Gastrocnemius medialis (tissue), 4 donors: Measurements from ENCODE around the gene HSD17B14. TPM values are rescaled to one million over a fixed set of nuclear protein-coding genes. Genes with fewer than 3 reads are reported as not detected.

ENCODE experiments used
- ATAC-seq, 2 donors: fragments of 150-250 bp; one replicate each; pipeline ENCODE4 v1.9.1; 2016
- DNase-seq, 2 donors: peaks; one replicate each; pipeline ENCODE4 v3.0.0-alpha.2; 2019
- H3K27ac ChIP-seq, 4 donors: fragments of 200-600 bp; sonication (generic); 1 replicate in 1 of 4; 2 replicates in 3 of 4; pipeline ENCODE4 v1.5.1; 2016 to 2018; ENCODE audit warnings: mild to moderate bottlenecking in 2 of 4, moderate library complexity in 1 of 4
- H3K27me3 ChIP-seq, 3 donors: fragments of 200-600 bp; sonication (generic) in 2 of 3; 1 replicate in 1 of 3; 2 replicates in 2 of 3; pipeline versions ENCODE4 v1.5.1 to v1.6.0; 2016 to 2019; ENCODE audit warnings: mild to moderate bottlenecking in 1 of 3, moderate library complexity in 1 of 3
- H3K36me3 ChIP-seq, 2 donors: fragments of 200-600 bp; sonication (generic) in 1 of 2; one replicate each; pipeline ENCODE4 v1.5.1; 2017 to 2018
- H3K4me1 ChIP-seq, 2 donors: fragments of 200-600 bp; sonication (generic) in 1 of 2; one replicate each; pipeline ENCODE4 v1.5.1; 2016 to 2017; ENCODE audit warnings: mild to moderate bottlenecking in 2 of 2
- H3K4me3 ChIP-seq, 4 donors: fragments of 200-600 bp; sonication (generic) in 3 of 4; 1 replicate in 1 of 4; 2 replicates in 3 of 4; pipeline ENCODE4 v1.5.1; 2016 to 2019; ENCODE audit warnings: mild to moderate bottlenecking in 2 of 4
- H3K9me3 ChIP-seq, 3 donors: fragments of 200-600 bp; sonication (generic) in 2 of 3; 1 replicate in 1 of 3; 2 replicates in 2 of 3; pipeline ENCODE4 v1.5.1; 2016 to 2019
- CTCF ChIP-seq, 5 experiments: fragments of 450-650 bp in 3 of 5; fragments of 200-600 bp in 2 of 5; sonication (generic) in 2 of 5; IDR thresholded peaks in 4 of 5; conservative IDR thresholded peaks in 1 of 5; 1 replicate in 4 of 5; 2 replicates in 1 of 5; pipeline ENCODE4 v1.5.1; 2016 to 2019; ENCODE audit warnings: antibody characterized with exemption in 5 of 5, mild to moderate bottlenecking in 3 of 5, moderate library complexity in 3 of 5
- POLR2A ChIP-seq, 2 donors: fragments of 450-650 bp; IDR thresholded peaks; one replicate each; pipeline ENCODE4 v1.6.1; 2017; ENCODE audit warnings: antibody characterized with exemption in 2 of 2, mild to moderate bottlenecking in 2 of 2, moderate library complexity in 2 of 2
- in situ Hi-C, 4 donors: fragments of 200-750 bp; cut with MboI; loops; one replicate each; pipeline versions ENCODE4 v1.15.0 to v1.8.0; 2017; ENCODE audit warnings: low sequenced_read_pairs in 4 of 4
- intact Hi-C: fragments of 100-400 bp; cut with DNase I; formaldehyde crosslinking; loops from one replicate; pipeline ENCODE4 v1.15.1; 2023; ENCODE audit warnings: low total_unique reads
- total RNA-seq, 4 donors: library from RNA; depleted of rRNA; stranded (reverse); fragments of >200 nt; gene quantifications; one replicate each; pipeline versions ENCODE4 v1.1.0 to v1.2.3, GENCODE V29; 2016

Gene HSD17B14
- total RNA-seq, 4 donors from 2014 or later: 1.2 to 1.9 (median 1.7) TPM; not detected in 1

- Histone ChIP-seq H3K27ac (no peak overlapping the region), H3K9me3 (no peaks in the 10 kb centered on the region), H3K36me3 (no peaks in the 10 kb centered on the region), H3K27me3 (no peaks in the 10 kb centered on the region), H3K4me3 (no peak overlapping the region), H3K4me1 (no peaks in the 10 kb centered on the region)
- TF ChIP-seq POLR2A (IDR thresholded peaks at IDR 0.05): no peak
- TF ChIP-seq CTCF (IDR thresholded peaks at IDR 0.05 in 4 of 5, conservative IDR thresholded peaks at IDR 0.05 in 1 of 5): peak in 1 of 5 experiments; percentile 19
- in situ Hi-C loops: no loop called here
- ATAC-seq: no peak
- no peak for DNase-seq
- intact Hi-C loops: no loop called here
Measured at GRCh38 chr19:48826606-48827020, 9.7 kb downstream of the HSD17B14 start.

DNA sequence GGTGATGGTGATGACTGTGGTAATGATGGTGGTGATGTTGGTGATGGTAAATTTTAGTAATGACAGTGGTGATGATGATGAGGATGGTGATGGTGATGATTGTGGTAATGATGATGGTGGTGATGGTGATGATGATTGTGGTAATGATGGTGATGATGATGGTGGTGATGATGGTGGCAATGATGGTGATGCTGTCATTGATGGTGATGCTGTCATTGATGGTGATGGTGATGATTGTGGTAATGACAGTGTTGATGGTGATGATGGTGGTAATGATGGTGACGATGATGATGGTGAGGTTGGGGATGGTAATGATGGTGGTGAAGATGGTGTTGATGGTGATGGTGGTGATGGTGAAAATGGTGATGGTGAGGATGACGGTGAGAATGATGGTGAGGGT lies 13.8 kb downstream of the HSD17B14 start:
- no peaks in the 10 kb centered on the region for H3K36me3 ChIP-seq
- TF ChIP-seq CTCF (IDR thresholded peaks at IDR 0.05 in 4 of 5, conservative IDR thresholded peaks at IDR 0.05 in 1 of 5): no peak
- TF ChIP-seq POLR2A (IDR thresholded peaks at IDR 0.05): no peak
- no peak for ATAC-seq
- in situ Hi-C loops (no loop called here), intact Hi-C loops (no loop called here)
- H3K4me3 ChIP-seq: no peak overlapping the region
- H3K4me1 ChIP-seq: peaks cover 16% of the 10 kb centered on the region in 2 donors
- H3K27me3 ChIP-seq: no peaks in the 10 kb centered on the region
- no peaks in the 10 kb centered on the region for H3K9me3 ChIP-seq
- no peak overlapping the region for H3K27ac ChIP-seq
- DNase-seq: no peak

DNA sequence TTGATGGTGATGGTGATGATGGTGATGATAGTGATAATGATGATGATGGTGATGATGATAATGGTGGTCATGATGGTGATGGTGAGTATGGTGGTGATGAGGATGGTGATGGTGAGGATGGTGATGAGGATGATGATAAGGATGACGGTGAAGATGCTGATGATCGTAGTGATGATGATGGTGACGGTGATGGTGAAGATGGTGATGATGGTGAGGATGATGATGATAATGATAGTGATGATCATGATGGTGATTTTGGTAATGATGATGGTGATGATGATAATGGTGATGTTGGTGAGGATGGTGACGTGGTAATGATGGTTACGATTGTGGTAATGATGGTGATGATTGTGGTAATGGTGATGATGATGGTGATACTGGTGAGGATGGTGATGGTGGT lies 14.7 kb downstream of the HSD17B14 start:
- intact Hi-C loops (no loop called here), in situ Hi-C loops (no loop called here)
- H3K27me3 ChIP-seq: no peaks in the 10 kb centered on the region
- peaks cover 16 to 23% of the 10 kb centered on the region in 2 donors for H3K4me1 ChIP-seq
- ATAC-seq (no peak), DNase-seq (no peak)
- TF ChIP-seq CTCF (IDR thresholded peaks at IDR 0.05 in 4 of 5, conservative IDR thresholded peaks at IDR 0.05 in 1 of 5) (no peak), POLR2A (IDR thresholded peaks at IDR 0.05) (no peak)
- H3K4me3 ChIP-seq: no peak overlapping the region
- H3K9me3 ChIP-seq: no peaks in the 10 kb centered on the region
- H3K27ac ChIP-seq: no peak overlapping the region
- no peaks in the 10 kb centered on the region for H3K36me3 ChIP-seq

DNA sequence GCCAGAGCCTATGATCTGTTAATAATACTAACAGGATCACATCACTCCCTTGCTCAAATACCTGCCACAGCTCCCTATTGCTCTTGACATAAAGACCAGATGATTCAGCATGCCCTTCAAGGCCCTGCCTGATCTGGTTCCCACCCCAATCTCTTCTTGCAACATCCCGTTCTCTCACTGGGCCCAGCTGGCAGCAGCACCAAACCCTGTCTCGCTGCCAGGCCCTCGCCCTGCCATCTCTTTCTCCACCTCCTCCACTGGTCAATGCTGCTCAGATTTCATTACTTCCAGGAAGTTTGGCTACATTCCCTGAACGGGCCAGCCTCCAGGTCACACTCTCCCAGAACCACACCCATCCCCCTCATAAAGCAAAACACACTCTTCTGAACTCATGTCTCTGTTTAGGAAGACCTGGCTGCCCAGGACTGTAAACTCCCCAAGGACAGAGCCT lies 16.9 kb downstream of the HSD17B14 start:
- H3K4me1 ChIP-seq: peaks cover 32 to 38% of the 10 kb centered on the region in 2 donors
- H3K36me3 ChIP-seq: no peaks in the 10 kb centered on the region
- ATAC-seq (peak; percentile 88), DNase-seq (peak; percentile 93 to 99)
- in situ Hi-C loops: no loop called here
- no peak overlapping the region for H3K4me3 ChIP-seq
- no peaks in the 10 kb centered on the region for H3K27me3 ChIP-seq
- intact Hi-C loops: loop anchor here (1.0 to 2.0 kb wide), 2 partner anchors 8 to 47 kb away; partner anchors contain the start of gene BCAT2
- H3K9me3 ChIP-seq: no peaks in the 10 kb centered on the region
- H3K27ac ChIP-seq: peak overlapping the region; percentile 93 to 95 (median 93)
- TF ChIP-seq POLR2A (IDR thresholded peaks at IDR 0.05) (peak in 1 of 2 donors; percentile 16), CTCF (IDR thresholded peaks at IDR 0.05 in 4 of 5, conservative IDR thresholded peaks at IDR 0.05 in 1 of 5) (no peak)
